ENCODE results near the gene AXIN2. TPM values are rescaled to one million over a fixed set of nuclear protein-coding genes. Genes with fewer than 3 reads are reported as not detected.
"Not testable (repeated sequence)": the region's sequence is repeated elsewhere in the genome, so short reads cannot be mapped to it uniquely, and the experiment has no call there.

AXIN2 gene
- total and polyA plus RNA-seq, 10 of the 15 experiments (the other 5 are each of a cell fraction or from before 2014, with no cell fraction given): 0.47 to 7.8 (median 3.1) TPM

- TF ChIP-seq SKIL (IDR thresholded peaks at IDR 0.05; ENCODE audit: low read depth, poor library complexity, severe bottlenecking) (peak; percentile 19), ZBTB4 (CRISPR knock-in tag; IDR thresholded peaks at IDR 0.05) (no peak), SMAD1 (IDR thresholded peaks at IDR 0.05; ENCODE audit: low read depth, partially characterized antibody) (no peak), ATF7 (IDR thresholded peaks at IDR 0.05; ENCODE audit: low read depth) (peak; percentile 72), CHD2 (IDR thresholded peaks at IDR 0.05; ENCODE audit: borderline replicate concordance, low read depth, low read length) (no peak), HDGF (IDR thresholded peaks at IDR 0.05) (no peak)
Observed at GRCh38 chr17:65509032-65509431, 52.4 kb downstream of the AXIN2 start (continued).

GRCh38 chr17:65504673-65505072 lies 56.8 kb downstream of the AXIN2 start:
- H3K9me3 ChIP-seq (replicated peaks; ENCODE audit: control insufficient read depth, insufficient read depth, low read length); H3K4me3 ChIP-seq; H4K20me1 ChIP-seq (ENCODE audit: control insufficient read depth, insufficient read depth); H2AFZ ChIP-seq (ENCODE audit: control insufficient read depth, low read depth, low read length); intact Hi-C loops (cut with micrococcal nuclease; ENCODE audit: unreplicated experiment); H3K27me3 ChIP-seq (replicated peaks in 1 of 2; ENCODE audit: control insufficient read depth in 2 of 2, insufficient read depth in 2 of 2, low read length in 1 of 2); ATAC-seq; H3K79me2 ChIP-seq (ENCODE audit: control insufficient read depth, insufficient read depth, low read length); H3K9ac ChIP-seq (ENCODE audit: control insufficient read depth, insufficient read depth, low read length); H3K4me1 ChIP-seq (ENCODE audit: control insufficient read depth, insufficient read depth, low read length); in situ Hi-C loops (cut with MboI); CTCF ChIA-PET; H3K36me3 ChIP-seq (ENCODE audit: control insufficient read depth in 2 of 2, insufficient read depth in 2 of 2, low read length in 1 of 2); H3K4me2 ChIP-seq (ENCODE audit: control insufficient read depth, insufficient read depth); RAD21 ChIA-PET (ENCODE audit: unreplicated experiment); FAIRE-seq; H3K27ac ChIP-seq (ENCODE audit: control insufficient read depth, insufficient read depth); SMC1A ChIA-PET (ENCODE audit: uncharacterized antibody, unreplicated experiment); BruUV-seq (replicated peaks); DNase-seq (ENCODE audit: low read depth, low spot score): not testable (repeated sequence)
- POLR2A ChIA-PET: interaction anchor here (0.7 kb wide), 1 partner anchor 1845 kb away, joined by 3 read pairs; no protein-coding TSS in a partner anchor
- 38% methylated on average over 6 of the region's 6 CpGs for WGBS (ENCODE audit: insufficient coverage, insufficient replicate concordance, low lambda C conversion rate, missing lambda C conversion rate)
